DND-41 (cell line): ENCODE results near the gene PHF19.

Source experiments
- CTCF ChIP-seq: IDR thresholded peaks from 2 replicates; pipeline ENCODE4 v1.5.1; 2012; ENCODE audit warnings: borderline replicate concordance, low read length, moderate library complexity, mild to moderate bottlenecking; ENCODE audit not compliant: poor library complexity, severe bottlenecking; ENCODE audit errors: extremely low read depth
- EZH2 ChIP-seq: IDR thresholded peaks from 3 replicates; pipeline ENCODE4 v1.6.1; 2012; ENCODE audit warnings: borderline replicate concordance, low read depth, mild to moderate bottlenecking, moderate library complexity, low read length, inconsistent platforms; ENCODE audit not compliant: severe bottlenecking

- TF ChIP-seq CTCF (no peak), EZH2 (no peak)
These were observed 19.5 kb downstream of the PHF19 start for GRCh38 chr9:120857481-120857880.
